K562 (cell line): ENCODE data around the gene IQCC. TPM values are rescaled to one million over a fixed set of nuclear protein-coding genes. Genes with fewer than 3 reads are reported as not detected.

Experiments used
- ATAC-seq: fragments of 200-7000 bp; cut with Tn5 transposase; 3 replicates; pipeline ENCODE4 v1.9.1; 2020; ENCODE audit warnings: moderate library complexity
- BruUV-seq: library from RNA; stranded (reverse); fragments of 400-500 nt; replicated peaks from 2 replicates; lab custom pipeline; 2021; lab: Mats Ljungman, UMichigan
- CTCF ChIA-PET: fragments of 300-600 bp; formaldehyde crosslinking; extraction: SDS; loops from one replicate; lab custom pipeline; 2021; ENCODE audit warnings: low intra/inter-chr PET ratio; lab: Yijun Ruan, JAX
- POLR2A ChIA-PET: fragments of 300-600, 350-650 bp; sonication (Branson Sonifier 250); formaldehyde crosslinking; extraction: SDS; loops from one replicate; lab custom pipeline; 2021; ENCODE audit warnings: antibody characterized with exemption, inconsistent platforms; lab: Yijun Ruan, JAX
- DNase-seq, 4 experiments: peaks; one replicate each; pipeline versions ENCODE4 v3.0.0 to v3.0.0-alpha.2; 2011 to 2018; ENCODE audit warnings: low spot score in 3 of 4, mixed read lengths in 3 of 4; ENCODE audit errors: extremely low read depth in 1 of 4
- FAIRE-seq: peaks from 2 replicates; lab custom pipeline; 2011; peaks lifted over from hg19 to GRCh38; lab: Jason Lieb, UNC
- H2AFZ ChIP-seq: 2 replicates; pipeline ENCODE4 v1.6.0; 2011; ENCODE audit warnings: low read depth, low read length, control low read depth, inconsistent platforms
- H3K27ac ChIP-seq: fragments of 200-600 bp; 3 replicates; pipeline ENCODE4 v1.8.0; 2011; ENCODE audit warnings: low read depth, mild to moderate bottlenecking, control low read depth, inconsistent platforms, low read length, moderate library complexity, mixed read lengths; ENCODE audit errors: extremely low read depth
- H3K27me3 ChIP-seq, 2 experiments: fragments of 300-600 bp in 1 of 2; 2 replicates in 1 of 2; 3 replicates in 1 of 2; pipeline versions ENCODE4 v1.6.0 to v1.8.0; 2011; ENCODE audit warnings: inconsistent platforms in 2 of 2, low read length in 2 of 2, mild to moderate bottlenecking in 1 of 2, mixed read lengths in 1 of 2, moderate library complexity in 1 of 2; ENCODE audit not compliant: control insufficient read depth in 2 of 2, insufficient read depth in 2 of 2
- H3K36me3 ChIP-seq: fragments of 300-600 bp; 3 replicates; pipeline ENCODE4 v1.8.0; 2011; ENCODE audit warnings: mild to moderate bottlenecking, low read length, inconsistent platforms; ENCODE audit not compliant: control insufficient read depth, insufficient read depth
- H3K4me1 ChIP-seq, 2 experiments: fragments of 200-600 bp in 1 of 2; replicated peaks in 1 of 2; 2 replicates in 1 of 2; 3 replicates in 1 of 2; pipeline versions ENCODE4 v1.5.1 to v1.8.0; 2011; ENCODE audit warnings: inconsistent platforms in 2 of 2, low read length in 2 of 2, mild to moderate bottlenecking in 1 of 2, mixed read lengths in 1 of 2, moderate library complexity in 1 of 2; ENCODE audit not compliant: control insufficient read depth in 2 of 2, insufficient read depth in 2 of 2
- H3K4me2 ChIP-seq: 2 replicates; pipeline ENCODE4 v1.6.1; 2011; ENCODE audit warnings: low read length, control low read depth, inconsistent platforms, mixed read lengths; ENCODE audit not compliant: insufficient read depth
- H3K4me3 ChIP-seq: fragments of 200-600 bp; sonication (generic), shearing (Covaris generic); 2 replicates; pipeline ENCODE4 v1.5.1; 2016; ENCODE audit warnings: control low read depth, inconsistent platforms
- H3K79me2 ChIP-seq: fragments of 200-600 bp; 3 replicates; pipeline ENCODE4 v1.8.0; 2011; ENCODE audit warnings: low read length, inconsistent platforms; ENCODE audit not compliant: control insufficient read depth, insufficient read depth
- H3K9ac ChIP-seq, 2 experiments: 2 replicates each; pipeline versions ENCODE4 v1.6.0 to v1.6.1; 2011; ENCODE audit warnings: low read depth in 2 of 2, low read length in 2 of 2, control low read depth in 1 of 2, inconsistent platforms in 1 of 2, mild to moderate bottlenecking in 1 of 2, mixed read lengths in 1 of 2; ENCODE audit not compliant: insufficient read depth in 1 of 2
- H3K9me1 ChIP-seq: one replicate; pipeline ENCODE4 v1.6.0; 2011; ENCODE audit warnings: inconsistent platforms, mild to moderate bottlenecking, low read length, moderate library complexity; ENCODE audit not compliant: control insufficient read depth, insufficient read depth
- H3K9me3 ChIP-seq: replicated peaks from 2 replicates; pipeline ENCODE4 v1.5.1; 2011; ENCODE audit warnings: low read depth, low read length, inconsistent platforms; ENCODE audit not compliant: control insufficient read depth, insufficient read depth
- H4K20me1 ChIP-seq: replicated peaks from 2 replicates; pipeline ENCODE4 v1.6.1; 2011; ENCODE audit warnings: low read length, inconsistent platforms, mixed read lengths; ENCODE audit not compliant: control insufficient read depth, insufficient read depth
- BRF1 ChIP-seq: IDR thresholded peaks from 3 replicates; pipeline ENCODE4 v1.6.1; 2011; ENCODE audit warnings: borderline replicate concordance, mild to moderate bottlenecking; ENCODE audit not compliant: insufficient read length; ENCODE audit errors: extremely low read depth
- E2F8 ChIP-seq: fragments of 450-650 bp; IDR thresholded peaks from 2 replicates; pipeline ENCODE4 v1.7.1; 2018; ENCODE audit warnings: mild to moderate bottlenecking, low read depth; ENCODE audit not compliant: partially characterized antibody
- HOMEZ ChIP-seq: fragments of 250-450 bp; sonication (Bioruptor Pico); IDR thresholded peaks from 2 replicates; pipeline ENCODE4 v1.4.0; 2020; ENCODE audit warnings: mild to moderate bottlenecking, moderate library complexity
- LCOR ChIP-seq: sonication (generic); formaldehyde crosslinking; IDR thresholded peaks from 2 replicates; pipeline ENCODE4 v1.8.0; 2022; ENCODE audit warnings: mild to moderate bottlenecking, missing genetic modification reagents
- NCOA6 ChIP-seq: fragments of 450-650 bp; IDR thresholded peaks from 2 replicates; pipeline ENCODE4 v1.6.1; 2017; ENCODE audit warnings: mild to moderate bottlenecking
- PCBP1 ChIP-seq: fragments of 200-400 bp; formaldehyde crosslinking; IDR thresholded peaks from 2 replicates; pipeline ENCODE4 v1.6.1; 2018; ENCODE audit warnings: mild to moderate bottlenecking, low read depth, low read length; ENCODE audit not compliant: poor library complexity, severe bottlenecking
- POLR2A ChIP-seq: fragments of 450-650 bp; conservative IDR thresholded peaks from 2 replicates; pipeline ENCODE4 v1.6.1; 2016
- RBFOX2 ChIP-seq: fragments of 200-400 bp; formaldehyde crosslinking; IDR thresholded peaks from 2 replicates; pipeline ENCODE4 v1.6.1; 2017; ENCODE audit warnings: low read depth, mild to moderate bottlenecking, low read length, moderate library complexity
- SAFB2 ChIP-seq: fragments of 200-400 bp; formaldehyde crosslinking; IDR thresholded peaks from 2 replicates; pipeline ENCODE4 v1.6.1; 2018; ENCODE audit warnings: borderline replicate concordance, low read length, low read depth, moderate library complexity; ENCODE audit not compliant: severe bottlenecking
- STAT6 ChIP-seq: sonication (generic); formaldehyde crosslinking; IDR thresholded peaks from 2 replicates; pipeline ENCODE4 v1.8.1; 2023; ENCODE audit warnings: mild to moderate bottlenecking, missing genetic modification reagents
- TCFL5 ChIP-seq: fragments of 250-450 bp; sonication (Bioruptor Pico); conservative IDR thresholded peaks from 2 replicates; pipeline ENCODE4 v1.6.1; 2021; ENCODE audit warnings: mild to moderate bottlenecking, moderate library complexity, matching md5 sums
- WHSC1 ChIP-seq: IDR thresholded peaks from one replicate; pipeline ENCODE4 v1.6.1; 2012; ENCODE audit warnings: low read length, control low read depth, inconsistent platforms
- ZNF174 ChIP-seq: fragments of 250-450 bp; sonication (Bioruptor Pico); IDR thresholded peaks from 2 replicates; pipeline ENCODE4 v1.4.0; 2020; ENCODE audit warnings: mild to moderate bottlenecking
- ZNF24 ChIP-seq: fragments of 450-650 bp; IDR thresholded peaks from 2 replicates; pipeline ENCODE4 v1.6.1; 2016
- ZNF347 ChIP-seq: fragments of 450-650 bp; formaldehyde crosslinking; IDR thresholded peaks from 2 replicates; pipeline ENCODE4 v1.4.0; 2020; ENCODE audit warnings: low read depth, mild to moderate bottlenecking, moderate library complexity
- WGBS: fragments of 100-300 bp; shearing (Covaris generic); methylation state at CpG from one replicate; pipeline ENCODE4 v1.1.6; 2016; ENCODE audit warnings: low coverage, mixed read lengths; ENCODE audit not compliant: insufficient coverage; ENCODE audit errors: missing lambda C conversion rate; 5-methylcytosine and 5-hydroxymethylcytosine counted together
- in situ Hi-C: fragments of 300-500 bp; cut with MboI; formaldehyde crosslinking; loops from 4 replicates; pipeline ENCODE4 v1.15.0; 2018; ENCODE audit warnings: inconsistent platforms, mixed read lengths
- intact Hi-C: fragments of 100-400 bp; cut with micrococcal nuclease; formaldehyde crosslinking; loops from 2 replicates; pipeline ENCODE4 v1.14.2; 2022
- polyA plus RNA-seq, 8 experiments: library from polyadenylated mRNA; depleted of rRNA in 4 of 8; stranded (reverse) in 5 of 8; unstranded in 3 of 8; fragments of >200 nt; fragmentation: Nextera tagmentation in 2 of 8; fragmentation: Illumina TruSeq in 1 of 8; extraction: Ambion mirVana in 2 of 8; extraction: Trizol in 1 of 8; gene quantifications; 2 replicates each; pipeline versions ENCODE4 v1.2.1 to v1.2.3, GENCODE V29; 2011 to 2014; ENCODE audit warnings: inconsistent platforms in 1 of 8, missing spikeins in 1 of 8
- total RNA-seq, 7 experiments: library from RNA; depleted of rRNA in 6 of 7; stranded (reverse); fragments of >200 nt in 6 of 7; fragmentation: Illumina TruSeq in 2 of 7; extraction: Trizol in 2 of 7; gene quantifications; 2 replicates each; pipeline versions ENCODE4 v1.2.1 to v1.2.3, GENCODE V29; 2011 to 2021; ENCODE audit warnings: low replicate concordance in 1 of 7

Gene IQCC
- total and polyA plus RNA-seq, 9 of the 15 experiments (the other 6 are each of a cell fraction or from before 2014, with no cell fraction given) = 8.1 to 16.5 (median 10.7) TPM

GRCh38 chr1:32179443-32180185 is 25.9 kb upstream of the IQCC start, which contains the start of gene TXLNA:
TXLNA (plus strand) TSS chr1:32179675; CDS start chr1:32180346, 671 bp downstream.
- Histone ChIP-seq H3K79me2 (peaks cover 49% of the 10 kb centered on the region), H4K20me1 (no peaks in the 10 kb centered on the region; the same call in 1 of the 2 replicates), H3K9me1 (peaks cover 4% of the 10 kb centered on the region), H2AFZ (peak within 1 kb of the TSS; percentile 97), H3K4me1 (peaks cover 25 to 30% of the 10 kb centered on the region in 2 experiments), H3K9ac (peak within 1 kb of the TSS; percentile 94 to 97), H3K4me2 (peak within 1 kb of the TSS; percentile 92), H3K27ac (peak within 1 kb of the TSS; percentile 89), H3K4me3 (peak within 1 kb of the TSS; percentile 77), H3K9me3 (no peaks in the 10 kb centered on the region), H3K27me3 (no peaks in the 10 kb centered on the region), H3K36me3 (peaks cover 39% of the 10 kb centered on the region)
- ChIA-PET POLR2A (interaction anchor here (0.6 to 11.6 kb wide), 31 partner anchors 8 to 1992 kb away, joined by 3 to 201 read pairs (median 3); partner anchors contain the start of genes CCDC28B, HDAC1, KPNA6 and MARCKSL1), CTCF (interaction anchor here (0.7 to 1.2 kb wide), 2 partner anchors 11 to 49 kb away, joined by 3 read pairs; no protein-coding TSS in a partner anchor)
- under 1% methylated on average over 69 of the region's 79 CpGs for WGBS
- ATAC-seq (peak; percentile 95), DNase-seq (peak; percentile 98 to 99 (median 99)), FAIRE-seq (peak; percentile 88)
- intact Hi-C loops = loop anchor here (2.0 to 10.0 kb wide), 4 partner anchors 52 to 165 kb away; partner anchors contain the start of genes KHDRBS1, KPNA6 and TMEM39B
- in situ Hi-C loops = no loop called here
- no TSS peak for BruUV-seq
- TF ChIP-seq PCBP1 (peak; percentile 95), BRF1 (no peak), RBFOX2 (peak; percentile 97), ZNF174 (CRISPR knock-in tag) (0 out of 2 replicates have a peak, but pooled peaks have one; percentile 21), POLR2A (peak; percentile 96), HOMEZ (CRISPR knock-in tag) (no peak; the same call in none of the 2 replicates), LCOR (peak; percentile 89), E2F8 (no peak), NCOA6 (no peak), SAFB2 (no peak), WHSC1 (no peak), ZNF24 (no peak; the same call in 1 of the 2 replicates), TCFL5 (CRISPR knock-in tag) (no peak), STAT6 (CRISPR knock-in tag) (peak; percentile 86), ZNF347 (CRISPR knock-in tag) (no peak)
